ENCODE measurements around the gene MIPOL1. TPM values are rescaled to one million over a fixed set of nuclear protein-coding genes. Genes with fewer than 3 reads are reported as not detected.
"Not testable (repeated sequence)": the region's sequence is repeated elsewhere in the genome, so short reads cannot be mapped to it uniquely, and the experiment has no call there.

The MIPOL1 gene, protein sequence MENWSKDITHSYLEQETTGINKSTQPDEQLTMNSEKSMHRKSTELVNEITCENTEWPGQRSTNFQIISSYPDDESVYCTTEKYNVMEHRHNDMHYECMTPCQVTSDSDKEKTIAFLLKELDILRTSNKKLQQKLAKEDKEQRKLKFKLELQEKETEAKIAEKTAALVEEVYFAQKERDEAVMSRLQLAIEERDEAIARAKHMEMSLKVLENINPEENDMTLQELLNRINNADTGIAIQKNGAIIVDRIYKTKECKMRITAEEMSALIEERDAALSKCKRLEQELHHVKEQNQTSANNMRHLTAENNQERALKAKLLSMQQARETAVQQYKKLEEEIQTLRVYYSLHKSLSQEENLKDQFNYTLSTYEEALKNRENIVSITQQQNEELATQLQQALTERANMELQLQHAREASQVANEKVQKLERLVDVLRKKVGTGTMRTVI
- total RNA-seq, result 0.63 TPM

DNA sequence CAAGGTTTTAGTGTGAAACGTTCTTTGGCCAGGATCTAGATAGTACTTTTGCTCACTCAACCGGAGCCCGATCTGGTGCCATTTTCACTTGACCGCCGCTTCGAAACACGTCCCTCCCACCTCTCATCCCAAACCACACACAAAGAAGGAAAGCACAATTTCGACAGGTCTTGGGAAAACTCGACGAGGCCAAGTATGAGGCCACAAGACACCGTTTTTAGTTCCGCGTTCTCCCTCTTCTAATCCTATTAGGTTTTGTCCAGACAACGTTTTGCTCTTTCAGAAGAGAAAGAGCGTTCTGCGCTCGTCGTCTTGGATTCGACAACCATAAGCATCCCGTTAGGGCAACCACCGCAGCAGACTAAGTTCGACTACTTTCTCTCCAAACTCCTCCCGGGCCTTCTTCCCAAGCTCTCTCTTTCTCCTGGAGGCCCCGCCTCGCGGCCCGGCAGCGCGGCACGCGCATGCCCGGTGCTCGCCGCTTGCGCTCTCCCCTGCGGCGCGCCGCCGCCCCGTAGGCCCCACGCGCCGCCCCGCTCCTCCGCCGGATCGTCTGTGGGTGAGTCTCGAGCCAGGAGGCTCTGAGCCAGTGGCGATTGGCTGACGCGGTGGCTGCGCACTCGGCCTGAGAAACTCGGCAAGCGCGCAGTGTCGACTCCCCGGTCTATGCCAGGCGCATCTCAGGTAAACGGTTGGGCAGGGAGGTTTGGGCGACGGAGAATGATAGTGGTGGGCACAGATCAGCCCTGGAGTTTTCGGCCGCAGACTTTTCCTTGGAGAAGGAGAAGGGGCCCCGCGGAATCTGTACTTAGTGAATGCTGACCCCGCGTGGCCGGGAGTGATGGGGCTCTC, at the start of gene MIPOL1:
TSS of gene MIPOL1 (plus strand) at position 517 of the 852 bp plus-strand sequence. CDS start 49,952 bp downstream, outside the sequence.
- Histone ChIP-seq H3K9me3 (ENCODE audit: low read depth, low read length) (no peaks in the 10 kb centered on the region), H3K27me3 (ENCODE audit: insufficient read depth, low read length) (peaks cover 17% of the 10 kb centered on the region), H3K4me3 (ENCODE audit: low read length) (no peak within 1 kb of the TSS), H3K4me1 (ENCODE audit: insufficient read depth, low read length) (no peaks in the 10 kb centered on the region)

DNA sequence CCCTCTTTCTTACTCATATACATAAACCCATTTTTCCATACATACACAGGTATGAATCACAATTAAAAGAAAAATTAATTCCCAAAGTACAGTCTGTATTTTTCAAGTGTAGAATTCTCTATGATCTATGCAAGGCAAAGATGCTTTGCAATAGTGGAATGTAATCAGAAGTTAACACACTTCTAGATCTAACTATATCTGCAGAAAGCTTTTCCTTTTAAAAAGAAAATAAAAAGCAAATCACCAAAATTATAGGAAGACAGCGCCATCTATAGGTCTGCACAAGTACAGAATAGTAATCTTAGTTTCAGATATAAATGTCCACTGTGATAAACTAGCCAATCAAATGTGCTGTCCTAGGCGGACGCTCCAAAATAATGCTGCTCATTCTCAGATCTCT, 47.3 kb upstream of the MIPOL1 start:
- H3K9me3 ChIP-seq (ENCODE audit: low read depth, low read length), result no peaks in the 10 kb centered on the region
- no peak overlapping the region for H3K4me3 ChIP-seq (ENCODE audit: low read length)
- no peaks in the 10 kb centered on the region for H3K27me3 ChIP-seq (ENCODE audit: insufficient read depth, low read length)
- H3K4me1 ChIP-seq (ENCODE audit: insufficient read depth, low read length), result peaks cover 4% of the 10 kb centered on the region

DNA sequence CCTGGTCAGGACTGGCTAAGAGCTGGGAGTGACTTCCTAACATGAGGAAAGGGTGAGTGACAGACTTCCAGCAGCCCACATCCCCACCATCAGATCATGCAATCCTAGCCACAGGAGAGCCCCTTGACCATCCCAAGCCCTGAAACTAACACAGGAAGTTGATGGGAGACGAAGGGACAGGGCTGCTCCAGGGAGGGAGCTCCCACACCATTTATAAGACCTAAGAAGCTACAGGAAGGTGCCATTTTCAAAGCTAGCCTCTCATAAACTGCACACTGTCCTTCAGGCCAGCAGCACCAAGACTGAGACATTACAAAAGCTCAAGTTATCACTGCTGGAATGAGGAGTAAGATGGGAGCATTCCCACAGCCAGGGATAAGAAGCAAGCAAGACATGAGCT, 44.7 kb upstream of the MIPOL1 start:
- Histone ChIP-seq H3K27me3 (ENCODE audit: insufficient read depth, low read length) (no peaks in the 10 kb centered on the region), H3K4me3 (ENCODE audit: low read length) (no peak overlapping the region), H3K9me3 (ENCODE audit: low read depth, low read length) (no peaks in the 10 kb centered on the region), H3K4me1 (ENCODE audit: insufficient read depth, low read length) (no peaks in the 10 kb centered on the region)

DNA sequence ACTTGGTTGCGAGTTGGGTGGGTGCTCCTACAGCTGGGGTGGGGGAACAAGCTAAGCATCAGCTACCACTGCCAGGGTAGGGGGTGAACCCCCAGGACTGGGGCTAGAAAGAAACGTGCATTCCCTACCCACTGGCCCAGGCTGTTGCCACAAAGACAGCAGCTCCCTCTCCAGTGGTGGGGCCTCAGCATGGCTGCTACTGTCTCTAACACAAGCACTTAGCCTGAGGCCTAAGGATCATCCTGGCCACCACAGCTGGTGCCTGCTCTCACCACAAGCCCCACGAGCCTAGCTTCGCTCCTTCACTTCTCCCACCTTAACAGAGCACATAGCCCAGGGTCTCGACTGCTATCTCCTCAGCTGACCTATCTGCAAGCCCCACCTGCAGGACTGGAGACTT, 44.3 kb upstream of the MIPOL1 start:
- H3K4me3 ChIP-seq (ENCODE audit: low read length), result no peak overlapping the region
- H3K4me1 ChIP-seq (ENCODE audit: insufficient read depth, low read length), result no peaks in the 10 kb centered on the region
- no peaks in the 10 kb centered on the region for H3K27me3 ChIP-seq (ENCODE audit: insufficient read depth, low read length)
- H3K9me3 ChIP-seq (ENCODE audit: low read depth, low read length), result no peaks in the 10 kb centered on the region

DNA sequence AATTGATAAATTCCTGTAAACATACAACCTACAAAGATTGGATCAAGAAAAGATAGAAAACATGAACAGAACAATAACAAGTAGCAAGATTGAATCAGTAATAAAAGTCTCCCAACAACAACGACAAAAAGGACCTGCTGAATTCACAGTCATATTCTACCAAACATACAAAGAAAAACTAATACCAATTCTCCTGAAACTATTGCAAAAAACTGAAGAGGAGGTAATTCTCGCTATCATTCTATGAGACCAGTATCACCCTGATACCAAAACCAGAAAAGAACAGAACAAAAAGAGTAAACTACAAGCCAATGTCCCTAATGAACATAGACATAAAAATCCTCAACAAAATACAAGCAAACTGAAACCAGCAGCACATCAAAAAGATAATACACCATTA, 39.8 kb upstream of the MIPOL1 start:
- Histone ChIP-seq H3K4me3 (ENCODE audit: low read length) (no peak overlapping the region), H3K9me3 (ENCODE audit: low read depth, low read length) (no peaks in the 10 kb centered on the region), H3K4me1 (ENCODE audit: insufficient read depth, low read length) (no peaks in the 10 kb centered on the region), H3K27me3 (ENCODE audit: insufficient read depth, low read length) (no peaks in the 10 kb centered on the region)

DNA sequence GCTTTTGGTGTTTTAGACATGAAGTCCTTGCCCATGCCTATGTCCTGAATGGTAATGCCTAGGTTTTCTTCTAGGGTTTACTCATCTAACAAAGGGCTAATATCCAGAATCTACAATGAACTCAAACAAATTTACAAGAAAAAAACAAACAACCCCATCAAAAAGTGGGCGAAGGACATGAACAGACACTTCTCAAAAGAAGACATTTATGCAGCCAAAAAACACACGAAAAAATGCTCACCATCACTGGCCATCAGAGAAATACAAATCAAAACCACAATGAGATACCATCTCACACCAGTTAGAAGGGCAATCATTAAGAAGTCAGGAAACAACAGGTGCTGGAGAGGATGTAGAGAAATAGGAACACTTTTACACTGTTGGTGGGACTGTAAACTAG, 35.4 kb upstream of the MIPOL1 start:
- H3K4me1 ChIP-seq (ENCODE audit: insufficient read depth, low read length); H3K27me3 ChIP-seq (ENCODE audit: insufficient read depth, low read length); H3K9me3 ChIP-seq (ENCODE audit: low read depth, low read length); H3K4me3 ChIP-seq (ENCODE audit: low read length): not testable (repeated sequence)

DNA sequence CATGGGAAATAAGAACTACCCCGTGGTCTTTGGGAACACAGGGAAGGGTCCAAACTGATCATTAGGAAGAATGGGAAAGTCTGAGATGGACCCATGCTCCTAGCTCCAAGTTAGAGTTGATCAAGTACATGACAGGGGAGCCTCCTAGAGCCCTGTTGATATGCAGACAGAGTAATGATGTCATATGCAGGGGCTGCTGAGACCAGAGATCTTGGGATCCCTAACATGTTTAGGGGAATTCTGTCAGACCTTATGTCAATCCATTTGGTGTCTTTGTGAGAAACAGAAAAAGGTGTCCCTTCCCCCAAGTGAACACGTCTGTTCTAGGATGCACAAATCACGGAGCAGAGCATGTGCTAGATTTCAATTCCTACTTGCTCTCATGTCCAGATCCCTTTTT, 31.9 kb upstream of the MIPOL1 start:
- Histone ChIP-seq H3K4me3 (ENCODE audit: low read length) (no peak overlapping the region), H3K9me3 (ENCODE audit: low read depth, low read length) (no peaks in the 10 kb centered on the region), H3K4me1 (ENCODE audit: insufficient read depth, low read length) (no peaks in the 10 kb centered on the region), H3K27me3 (ENCODE audit: insufficient read depth, low read length) (no peaks in the 10 kb centered on the region)

DNA sequence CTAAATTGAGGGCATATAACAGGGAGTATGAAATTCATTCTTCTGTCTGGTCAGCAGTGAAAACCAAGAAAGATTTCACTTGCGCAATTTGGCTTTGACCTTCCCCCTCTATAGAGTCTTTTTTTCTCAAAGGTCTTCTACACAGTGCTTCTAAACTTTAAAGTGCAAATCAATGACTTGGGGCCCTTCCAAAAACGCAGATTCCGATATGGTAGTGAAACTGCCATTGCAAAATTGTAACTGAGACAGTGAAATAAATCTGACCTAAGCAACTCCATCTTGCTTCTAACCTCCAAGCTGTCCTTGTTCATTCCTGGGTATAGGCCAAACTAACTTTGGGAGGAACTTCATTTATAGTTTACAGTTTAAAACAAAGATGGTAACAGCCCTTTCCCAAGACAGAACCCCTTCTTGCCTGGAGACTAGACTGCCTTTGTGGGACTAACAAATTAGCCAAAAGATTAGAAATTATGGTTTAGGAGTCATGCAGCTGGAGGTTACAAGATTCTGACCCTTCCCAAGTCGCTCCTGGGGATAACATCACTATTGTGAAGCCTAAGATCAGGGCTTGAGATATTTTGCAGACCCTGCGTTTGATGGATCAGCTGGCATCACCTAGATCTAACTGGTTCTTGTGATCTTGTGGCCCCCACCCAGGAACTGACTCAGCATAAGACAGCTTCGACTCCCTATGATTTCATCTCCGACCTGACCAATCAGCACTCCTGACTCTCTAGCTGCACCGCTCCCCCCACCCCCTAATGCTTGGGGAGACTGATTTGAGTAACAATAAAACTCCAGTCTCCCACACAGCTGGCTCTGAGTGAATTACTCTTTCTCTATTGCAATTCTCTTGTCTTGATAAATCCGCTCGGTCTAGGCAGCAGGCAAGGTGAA, 30.3 kb upstream of the MIPOL1 start:
- peaks cover 10% of the 10 kb centered on the region for H3K27me3 ChIP-seq (ENCODE audit: insufficient read depth, low read length)
- no peaks in the 10 kb centered on the region for H3K4me1 ChIP-seq (ENCODE audit: insufficient read depth, low read length)
- no peaks in the 10 kb centered on the region for H3K9me3 ChIP-seq (ENCODE audit: low read depth, low read length)
- no peak overlapping the region for H3K4me3 ChIP-seq (ENCODE audit: low read length)

DNA sequence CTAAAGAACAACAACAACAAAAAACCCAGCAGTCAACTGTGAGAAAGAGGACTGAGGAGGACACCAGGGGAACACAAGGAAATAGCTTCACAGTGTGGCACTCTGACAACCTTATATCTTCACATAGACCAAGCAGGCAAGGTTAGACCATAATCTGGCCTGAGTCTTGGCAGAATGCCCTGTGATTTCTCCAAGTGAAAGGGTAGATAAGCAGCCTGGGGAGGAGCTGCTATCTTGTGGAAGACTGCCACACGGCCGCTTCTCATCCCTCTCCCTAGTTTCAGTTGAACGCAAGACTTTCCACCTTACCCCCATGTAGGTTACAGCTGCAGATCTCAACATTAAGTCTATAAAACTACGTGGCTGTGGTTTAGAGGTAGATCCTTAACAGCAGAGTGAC, 29.0 kb upstream of the MIPOL1 start:
- Histone ChIP-seq H3K27me3 (ENCODE audit: insufficient read depth, low read length) (peaks cover 21% of the 10 kb centered on the region), H3K9me3 (ENCODE audit: low read depth, low read length) (no peaks in the 10 kb centered on the region), H3K4me3 (ENCODE audit: low read length) (no peak overlapping the region), H3K4me1 (ENCODE audit: insufficient read depth, low read length) (no peaks in the 10 kb centered on the region)

DNA sequence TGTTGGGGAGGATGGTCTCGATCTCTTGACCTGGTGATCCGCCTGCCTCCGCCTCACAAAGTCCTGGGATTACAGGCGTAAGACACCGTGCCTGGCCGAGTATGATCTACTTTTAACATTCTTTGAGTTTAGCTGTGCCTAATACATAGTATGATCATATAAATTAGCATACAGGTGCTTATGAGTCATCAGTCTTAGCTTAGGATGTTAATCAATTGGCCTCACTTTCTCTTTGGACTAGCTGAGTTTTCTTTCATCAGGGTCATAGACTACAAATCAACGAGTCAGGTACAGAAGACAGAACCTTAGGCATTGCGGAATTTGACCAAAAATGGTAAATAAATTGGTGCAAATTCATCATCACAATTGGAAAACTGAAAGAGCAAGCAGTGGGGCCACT, 27.5 kb upstream of the MIPOL1 start:
- Histone ChIP-seq H3K27me3 (ENCODE audit: insufficient read depth, low read length) (peaks cover 24% of the 10 kb centered on the region), H3K4me1 (ENCODE audit: insufficient read depth, low read length) (no peaks in the 10 kb centered on the region), H3K9me3 (ENCODE audit: low read depth, low read length) (no peaks in the 10 kb centered on the region), H3K4me3 (ENCODE audit: low read length) (no peak overlapping the region)

DNA sequence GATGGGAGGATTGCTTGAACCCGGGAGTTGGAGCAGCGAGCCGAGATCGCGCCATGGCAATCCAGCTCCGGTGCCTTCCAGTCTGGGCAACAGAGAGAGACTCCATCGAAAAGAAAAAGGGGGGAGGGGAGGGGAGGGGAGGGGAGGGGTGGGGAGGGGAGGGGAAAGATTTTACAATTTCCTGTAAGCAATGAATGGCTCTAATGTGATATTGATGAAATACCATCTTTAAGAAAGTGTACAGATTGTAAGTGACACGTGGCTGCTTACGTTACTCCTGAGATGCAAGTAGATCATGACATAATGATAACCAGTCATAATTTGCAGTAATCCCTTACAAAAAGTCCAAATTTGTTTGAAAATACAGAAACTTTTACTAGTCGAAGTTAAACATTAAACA, 26.7 kb upstream of the MIPOL1 start:
- H3K4me3 ChIP-seq (ENCODE audit: low read length), result no peak overlapping the region
- no peaks in the 10 kb centered on the region for H3K4me1 ChIP-seq (ENCODE audit: insufficient read depth, low read length)
- peaks cover 25% of the 10 kb centered on the region for H3K27me3 ChIP-seq (ENCODE audit: insufficient read depth, low read length)
- H3K9me3 ChIP-seq (ENCODE audit: low read depth, low read length), result no peaks in the 10 kb centered on the region

DNA sequence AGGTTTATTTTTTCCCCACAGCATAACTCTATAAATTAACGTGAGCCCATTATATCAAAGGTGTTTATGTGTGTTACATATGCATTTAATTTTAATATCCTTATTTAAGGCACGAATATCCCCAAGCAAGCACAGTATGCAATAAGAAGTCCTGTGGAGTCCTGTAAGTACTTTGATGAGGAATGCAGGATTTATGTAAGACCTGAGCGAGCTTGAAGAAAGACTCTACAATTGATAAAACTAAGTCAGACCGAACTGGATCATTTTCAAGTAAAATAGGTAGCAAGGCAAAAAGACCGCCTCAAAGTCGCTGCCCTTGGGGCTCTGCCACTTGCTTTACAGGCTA, 26.1 kb upstream of the MIPOL1 start:
- no peaks in the 10 kb centered on the region for H3K4me1 ChIP-seq (ENCODE audit: insufficient read depth, low read length)
- peaks cover 25% of the 10 kb centered on the region for H3K27me3 ChIP-seq (ENCODE audit: insufficient read depth, low read length)
- no peak overlapping the region for H3K4me3 ChIP-seq (ENCODE audit: low read length)
- H3K9me3 ChIP-seq (ENCODE audit: low read depth, low read length), result no peaks in the 10 kb centered on the region

DNA sequence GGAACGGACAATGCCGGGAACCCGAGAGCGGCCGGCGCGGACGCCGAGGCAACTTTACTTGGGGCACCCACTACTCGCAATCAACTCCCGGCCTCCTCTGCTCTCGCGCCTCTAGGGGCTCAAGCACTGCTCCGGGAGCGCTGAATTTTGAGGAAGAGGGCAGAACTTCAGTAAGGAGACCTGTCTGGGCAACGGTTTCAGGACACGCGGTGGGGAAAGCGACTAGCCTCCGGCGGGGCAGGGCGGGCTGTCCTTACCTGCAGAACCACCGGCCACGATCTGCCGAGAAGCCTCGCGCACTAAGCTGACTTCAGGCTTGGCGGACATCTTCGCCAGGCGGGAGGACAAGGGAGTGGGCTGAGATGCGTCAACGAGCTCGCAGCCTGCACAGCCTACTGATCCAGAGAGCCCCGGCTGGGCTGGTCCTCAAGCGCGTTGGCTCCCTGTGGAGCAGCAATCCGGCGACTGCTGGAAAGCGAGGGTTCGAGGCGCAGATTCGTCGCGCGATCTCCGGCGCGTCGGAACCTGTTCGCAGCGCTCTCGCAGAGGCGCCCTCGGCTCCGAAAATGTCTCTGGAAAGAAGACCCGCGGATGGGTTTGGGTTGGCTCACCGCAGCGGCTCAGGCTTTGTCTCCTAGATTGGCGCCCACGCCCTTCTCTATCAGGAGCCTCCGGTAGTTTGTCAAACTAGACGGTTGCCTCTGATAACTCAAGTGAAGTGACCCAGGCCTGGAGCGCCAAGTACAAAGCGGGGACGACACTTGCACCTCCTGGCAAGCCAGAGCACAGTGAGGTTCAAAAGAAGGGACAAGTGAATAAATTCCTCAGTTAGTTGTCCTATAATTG, 25.5 kb upstream of the MIPOL1 start, which contains the start of gene SLC25A21:
TSS of gene SLC25A21 (minus strand) at position 583 of the 846 bp plus-strand sequence.
- Histone ChIP-seq H3K4me1 (ENCODE audit: insufficient read depth, low read length) (no peaks in the 10 kb centered on the region), H3K4me3 (ENCODE audit: low read length) (no peak within 1 kb of the TSS), H3K9me3 (ENCODE audit: low read depth, low read length) (no peaks in the 10 kb centered on the region), H3K27me3 (ENCODE audit: insufficient read depth, low read length) (peaks cover 25% of the 10 kb centered on the region)

DNA sequence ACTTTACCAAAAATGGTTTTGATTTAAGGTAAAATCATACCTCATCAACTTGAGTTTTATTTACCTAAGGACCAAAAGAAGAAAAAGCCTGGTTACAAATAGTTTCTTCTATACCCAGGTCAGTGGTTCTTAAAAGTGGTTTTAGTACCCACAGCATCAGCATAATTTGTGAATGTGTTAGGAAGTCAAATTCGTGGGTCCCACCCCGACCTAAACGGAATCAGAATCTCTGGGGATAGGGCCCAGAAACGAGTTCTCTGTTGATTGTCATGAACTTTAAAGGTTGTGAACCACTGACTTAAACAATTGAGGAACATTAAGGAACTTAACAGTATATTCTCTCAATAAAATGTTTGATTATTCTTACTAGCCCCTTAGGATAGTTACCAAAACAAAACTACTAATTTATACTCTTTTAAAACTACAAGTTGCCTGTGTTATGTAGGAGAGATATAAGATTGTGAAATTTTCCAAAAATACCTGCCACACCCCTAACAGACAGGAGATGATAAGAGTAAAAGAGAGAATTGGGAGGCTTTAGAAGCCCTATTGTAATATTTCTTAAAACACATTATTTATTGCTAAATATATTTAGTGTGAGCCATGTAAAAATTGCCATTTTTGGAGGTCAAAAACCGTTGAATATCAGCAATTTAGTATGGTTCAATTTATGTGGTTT, 24.7 kb upstream of the MIPOL1 start:
- peaks cover 25% of the 10 kb centered on the region for H3K27me3 ChIP-seq (ENCODE audit: insufficient read depth, low read length)
- no peaks in the 10 kb centered on the region for H3K9me3 ChIP-seq (ENCODE audit: low read depth, low read length)
- H3K4me1 ChIP-seq (ENCODE audit: insufficient read depth, low read length), result no peaks in the 10 kb centered on the region
- H3K4me3 ChIP-seq (ENCODE audit: low read length), result no peak overlapping the region
